IMR-90 (cell line): ENCODE results near the gene SHISAL2B. TPM values are rescaled to one million over a fixed set of nuclear protein-coding genes. Genes with fewer than 3 reads are reported as not detected.

Experiments
- ATAC-seq: fragments of 200-7000 bp; cut with Tn5 transposase; 2 replicates; pipeline ENCODE4 v1.9.1; 2020; ENCODE audit warnings: low read depth, mild to moderate bottlenecking, moderate library complexity
- BruUV-seq: library from RNA; stranded (reverse); fragments of 400-500 nt; replicated peaks from 2 replicates; lab custom pipeline; 2021; lab: Mats Ljungman, UMichigan
- CTCF ChIA-PET: fragments of 300-600 bp; formaldehyde crosslinking; extraction: SDS; loops from one replicate; lab custom pipeline; 2021; ENCODE audit warnings: antibody characterized with exemption; lab: Yijun Ruan, JAX
- POLR2A ChIA-PET: fragments of 300-600 bp; sonication (Branson Sonifier 250); formaldehyde crosslinking; loops from one replicate; lab custom pipeline; 2022; ENCODE audit warnings: antibody characterized with exemption; ENCODE audit not compliant: unreplicated experiment; lab: Charles Lee
- DNase-seq: peaks from one replicate; pipeline ENCODE4 v3.0.0; 2013
- H2AFZ ChIP-seq: replicated peaks from 2 replicates; pipeline ENCODE3; 2013; ENCODE audit warnings: low read length, mild to moderate bottlenecking; ENCODE audit not compliant: poor library complexity
- H2AK5ac ChIP-seq: 2 replicates; pipeline ENCODE4 v1.6.1; 2013; ENCODE audit warnings: low read depth, low read length, inconsistent platforms
- H2AK9ac ChIP-seq: replicated peaks from 2 replicates; pipeline ENCODE3; 2013; ENCODE audit warnings: mild to moderate bottlenecking, low read depth, low read length, moderate library complexity; ENCODE audit not compliant: poor library complexity
- H2BK120ac ChIP-seq: 2 replicates; pipeline ENCODE4 v1.6.1; 2013; ENCODE audit warnings: low read depth, low read length, inconsistent platforms
- H2BK15ac ChIP-seq: 3 replicates; pipeline ENCODE4 v1.6.1; 2013; ENCODE audit warnings: low read depth, low read length, inconsistent platforms
- H2BK20ac ChIP-seq: 2 replicates; pipeline ENCODE4 v1.6.1; 2013; ENCODE audit warnings: low read depth, mild to moderate bottlenecking, inconsistent platforms, low read length, moderate library complexity
- H2BK5ac ChIP-seq: 2 replicates; pipeline ENCODE4 v1.6.1; 2013; ENCODE audit warnings: mild to moderate bottlenecking, low read depth, low read length, inconsistent platforms; ENCODE audit not compliant: poor library complexity, severe bottlenecking
- H3K14ac ChIP-seq: replicated peaks from 2 replicates; pipeline ENCODE4 v1.6.1; 2013; ENCODE audit warnings: low read depth, low read length, inconsistent platforms
- H3K18ac ChIP-seq: 2 replicates; pipeline ENCODE4 v1.6.1; 2013; ENCODE audit warnings: low read depth, low read length, control low read depth
- H3K23ac ChIP-seq: 2 replicates; pipeline ENCODE4 v1.6.1; 2013; ENCODE audit warnings: low read depth, low read length, inconsistent platforms
- H3K27ac ChIP-seq: 2 replicates; pipeline ENCODE4 v1.5.1; 2013; ENCODE audit warnings: mild to moderate bottlenecking, control low read depth, low read length; ENCODE audit not compliant: insufficient read depth
- H3K27me3 ChIP-seq: 2 replicates; pipeline ENCODE4 v1.6.1; 2013; ENCODE audit warnings: low read length; ENCODE audit not compliant: control insufficient read depth, insufficient read depth
- H3K36me3 ChIP-seq: 2 replicates; pipeline ENCODE4 v1.6.1; 2013; ENCODE audit warnings: low read length, mixed read lengths; ENCODE audit not compliant: control insufficient read depth, insufficient read depth
- H3K4ac ChIP-seq: 2 replicates; pipeline ENCODE4 v1.6.1; 2013; ENCODE audit warnings: low read depth, low read length, inconsistent platforms
- H3K4me1 ChIP-seq: 2 replicates; pipeline ENCODE4 v1.6.1; 2013; ENCODE audit warnings: low read length, mixed read lengths; ENCODE audit not compliant: control insufficient read depth, insufficient read depth
- H3K4me2 ChIP-seq: 2 replicates; pipeline ENCODE4 v1.6.1; 2013; ENCODE audit warnings: low read depth, mild to moderate bottlenecking, control low read depth, low read length, moderate library complexity
- H3K4me3 ChIP-seq: 2 replicates; pipeline ENCODE4 v1.5.1; 2013; ENCODE audit warnings: low read depth, mild to moderate bottlenecking, control low read depth, low read length, moderate library complexity; ENCODE audit not compliant: insufficient read depth
- H3K56ac ChIP-seq: 2 replicates; pipeline ENCODE4 v1.6.1; 2013; ENCODE audit warnings: low read length, inconsistent platforms; ENCODE audit not compliant: insufficient read depth; ENCODE audit errors: extremely low read depth
- H3K79me1 ChIP-seq, 2 experiments: 2 replicates each; pipeline ENCODE4 v1.6.1; 2013; ENCODE audit warnings: low read length in 2 of 2, inconsistent platforms in 1 of 2, low read depth in 1 of 2
- H3K9ac ChIP-seq: 2 replicates; pipeline ENCODE4 v1.6.1; 2013; ENCODE audit warnings: low read depth, low read length, control low read depth
- H3K9me1 ChIP-seq: 2 replicates; pipeline ENCODE4 v1.6.1; 2013; ENCODE audit warnings: low read length, inconsistent platforms; ENCODE audit not compliant: insufficient read depth
- H3K9me3 ChIP-seq: 2 replicates; pipeline ENCODE4 v1.6.1; 2013; ENCODE audit warnings: low read length; ENCODE audit not compliant: control insufficient read depth, insufficient read depth
- H4K20me1 ChIP-seq: 2 replicates; pipeline ENCODE4 v1.6.1; 2013; ENCODE audit warnings: low read length, inconsistent platforms; ENCODE audit not compliant: insufficient read depth
- H4K5ac ChIP-seq: 2 replicates; pipeline ENCODE4 v1.6.1; 2013; ENCODE audit warnings: mild to moderate bottlenecking, low read depth, low read length, control low read depth
- H4K8ac ChIP-seq, 2 experiments: 2 replicates each; pipeline ENCODE4 v1.6.1; 2013; ENCODE audit warnings: low read depth in 2 of 2, low read length in 2 of 2, control low read depth in 1 of 2, inconsistent platforms in 1 of 2
- H4K91ac ChIP-seq: 2 replicates; pipeline ENCODE4 v1.6.1; 2013; ENCODE audit warnings: low read depth, low read length, inconsistent platforms; ENCODE audit not compliant: insufficient read depth
- BHLHE40 ChIP-seq: fragments of 150-350 bp; IDR thresholded peaks from 2 replicates; pipeline ENCODE4 v1.6.1; 2016; ENCODE audit warnings: mild to moderate bottlenecking, low read depth, low read length
- CEBPB ChIP-seq: IDR thresholded peaks from 2 replicates; pipeline ENCODE4 v1.6.1; 2012; ENCODE audit warnings: low read depth, low read length, improper control_type of control experiment
- CHD1 ChIP-seq: IDR thresholded peaks from 2 replicates; pipeline ENCODE4 v1.6.1; 2012; ENCODE audit warnings: low read depth, low read length, improper control_type of control experiment
- FOS ChIP-seq: fragments of 150-350 bp; IDR thresholded peaks from 2 replicates; pipeline ENCODE4 v1.6.1; 2016; ENCODE audit warnings: low read depth, low read length
- MAZ ChIP-seq: IDR thresholded peaks from 2 replicates; pipeline ENCODE4 v1.6.1; 2012; ENCODE audit warnings: low read depth, mild to moderate bottlenecking, low read length, improper control_type of control experiment, moderate library complexity, borderline replicate concordance
- MXI1 ChIP-seq: IDR thresholded peaks from 2 replicates; pipeline ENCODE4 v1.6.1; 2012; ENCODE audit warnings: low read depth, mild to moderate bottlenecking, low read length, moderate library complexity, borderline replicate concordance
- NFE2L2 ChIP-seq: fragments of 150-350 bp; IDR thresholded peaks from 2 replicates; pipeline ENCODE4 v1.6.1; 2016; ENCODE audit warnings: low read depth, mild to moderate bottlenecking, low read length
- POLR2A ChIP-seq: IDR thresholded peaks from 2 replicates; pipeline ENCODE4 v1.6.1; 2012; ENCODE audit warnings: mild to moderate bottlenecking, low read depth, low read length
- RAD21 ChIP-seq: IDR thresholded peaks from 2 replicates; pipeline ENCODE4 v1.6.1; 2012; ENCODE audit warnings: low read length, improper control_type of control experiment
- RFX5 ChIP-seq: IDR thresholded peaks from 2 replicates; pipeline ENCODE4 v1.8.0; 2012; ENCODE audit warnings: low read depth, mild to moderate bottlenecking, low read length, moderate library complexity
- whole genome bisulfite sequencing, 2 experiments: methylation state at CpG; one replicate each; pipeline versions ENCODE4 v1.1.5 to v1.1.7; 2013; ENCODE audit warnings: missing lambda C conversion rate in 2 of 2; ENCODE audit not compliant: insufficient read length in 1 of 2; ENCODE audit errors: extremely low coverage in 2 of 2; 5-methylcytosine and 5-hydroxymethylcytosine counted together
- dilution Hi-C: fragments of 300-500 bp; cut with HindIII; formaldehyde crosslinking; loops from one replicate; pipeline ENCODE4 v1.14.3; 2018; ENCODE audit warnings: low sequenced_read_pairs; ENCODE audit not compliant: unreplicated experiment
- in situ Hi-C: fragments of 300-500 bp; cut with MboI; formaldehyde crosslinking; loops from 3 replicates; pipeline ENCODE4 v1.14.3; 2019; ENCODE audit warnings: low sequenced_read_pairs, inconsistent platforms, mixed read lengths
- intact Hi-C: fragments of 100-400 bp; cut with micrococcal nuclease; formaldehyde crosslinking; loops from 2 replicates; pipeline ENCODE4 v1.10.0; 2022
- polyA plus RNA-seq, 3 experiments: library from polyadenylated mRNA; depleted of rRNA; stranded (reverse); fragments of >200 nt; gene quantifications; 2 replicates each; pipeline ENCODE4 v1.2.3, GENCODE V29; 2012; ENCODE audit warnings: low replicate concordance in 1 of 3
- total RNA-seq: library from RNA; depleted of rRNA; stranded (reverse); fragments of >200 nt; gene quantifications from 2 replicates; pipeline ENCODE4 v1.2.3, GENCODE V29; 2012
- TF ChIP-seq, protein P1 (sequence below): fragments of 150-350 bp; IDR thresholded peaks from 2 replicates; pipeline ENCODE4 v1.6.1; 2016; ENCODE audit warnings: low read depth, mild to moderate bottlenecking, low read length, moderate library complexity, borderline replicate concordance
- TF ChIP-seq, protein P2 (sequence below): fragments of 150-350 bp; IDR thresholded peaks from 2 replicates; pipeline ENCODE4 v1.6.1; 2017; ENCODE audit warnings: mild to moderate bottlenecking, antibody characterized with exemption, low read length, low read depth
- TF ChIP-seq, protein P3 (sequence below): conservative IDR thresholded peaks from 2 replicates; pipeline ENCODE4 v1.5.1; 2012; ENCODE audit warnings: mild to moderate bottlenecking, low read depth, low read length, improper control_type of control experiment

The SHISAL2B gene
- total and polyA plus RNA-seq, 2 of the 4 experiments (the other 2 are of a cell fraction) = not detected

DNA sequence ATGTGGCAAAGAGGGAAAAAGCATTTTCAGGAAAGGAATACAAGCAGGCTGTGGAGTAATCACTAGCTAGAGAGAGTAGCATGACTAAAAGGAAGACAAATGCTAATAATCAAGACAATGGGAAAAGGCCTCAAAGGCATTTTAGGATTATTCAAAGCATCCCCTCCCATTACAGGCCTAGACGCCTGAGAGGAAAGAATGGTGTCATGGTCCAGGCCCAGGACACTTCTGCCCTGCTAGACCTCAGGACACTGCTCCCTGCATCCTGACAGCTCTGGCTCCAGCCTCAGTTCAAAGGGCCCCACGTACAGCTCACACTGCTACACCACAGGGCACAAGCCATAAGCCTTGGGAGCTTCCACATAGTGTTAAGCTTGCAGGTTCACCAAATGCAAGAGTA lies 40.8 kb upstream of the SHISAL2B start:
- Histone ChIP-seq H3K14ac (no peak overlapping the region), H2AFZ (no peak overlapping the region), H3K4ac (no peak overlapping the region), H4K91ac (no peak overlapping the region), H3K18ac (no peak overlapping the region), H2AK9ac (no peak overlapping the region), H3K79me1 (no peaks in the 10 kb centered on the region), H3K4me2 (no peak overlapping the region), H3K9me1 (no peaks in the 10 kb centered on the region; the same call in 1 of the 2 replicates), H2BK20ac (no peak overlapping the region), H2BK5ac (no peak overlapping the region), H3K56ac (no peak overlapping the region), H4K5ac (no peak overlapping the region), H4K20me1 (no peaks in the 10 kb centered on the region; the same call in 1 of the 2 replicates), H3K4me3 (no peak overlapping the region), H2BK15ac (no peak overlapping the region), H3K27me3 (no peaks in the 10 kb centered on the region; the same call in 1 of the 2 replicates), H3K36me3 (no peaks in the 10 kb centered on the region), H2AK5ac (no peak overlapping the region), H4K8ac (no peak overlapping the region), H3K23ac (no peak overlapping the region), H2BK120ac (no peak overlapping the region), H3K4me1 (0 out of 2 replicates have a peak, but pooled peaks cover 1% of the 10 kb centered on the region), H3K9me3 (no peaks in the 10 kb centered on the region), H3K27ac (no peak overlapping the region), H3K9ac (no peak overlapping the region)
- ATAC-seq (no peak), DNase-seq (no peak)
- intact Hi-C loops (no loop called here), dilution Hi-C loops (no loop called here), in situ Hi-C loops (no loop called here)
- no CpG with 5 or more reads among the region's 2 CpGs for WGBS, 2 experiments
- no TSS peak for BruUV-seq
- ChIA-PET CTCF (interaction anchor here (0.6 kb wide), 1 partner anchor 14 kb away, joined by 3 read pairs; no protein-coding TSS in a partner anchor), POLR2A (no interaction called here)
- TF ChIP-seq, protein P1, sequence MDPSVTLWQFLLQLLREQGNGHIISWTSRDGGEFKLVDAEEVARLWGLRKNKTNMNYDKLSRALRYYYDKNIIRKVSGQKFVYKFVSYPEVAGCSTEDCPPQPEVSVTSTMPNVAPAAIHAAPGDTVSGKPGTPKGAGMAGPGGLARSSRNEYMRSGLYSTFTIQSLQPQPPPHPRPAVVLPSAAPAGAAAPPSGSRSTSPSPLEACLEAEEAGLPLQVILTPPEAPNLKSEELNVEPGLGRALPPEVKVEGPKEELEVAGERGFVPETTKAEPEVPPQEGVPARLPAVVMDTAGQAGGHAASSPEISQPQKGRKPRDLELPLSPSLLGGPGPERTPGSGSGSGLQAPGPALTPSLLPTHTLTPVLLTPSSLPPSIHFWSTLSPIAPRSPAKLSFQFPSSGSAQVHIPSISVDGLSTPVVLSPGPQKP = no peak
- TF ChIP-seq MAZ (no peak), CEBPB (no peak), RAD21 (no peak), MXI1 (no peak), NFE2L2 (no peak), FOS (no peak), BHLHE40 (no peak), RFX5 (no peak), CHD1 (no peak), POLR2A (no peak)
- TF ChIP-seq, protein P2, sequence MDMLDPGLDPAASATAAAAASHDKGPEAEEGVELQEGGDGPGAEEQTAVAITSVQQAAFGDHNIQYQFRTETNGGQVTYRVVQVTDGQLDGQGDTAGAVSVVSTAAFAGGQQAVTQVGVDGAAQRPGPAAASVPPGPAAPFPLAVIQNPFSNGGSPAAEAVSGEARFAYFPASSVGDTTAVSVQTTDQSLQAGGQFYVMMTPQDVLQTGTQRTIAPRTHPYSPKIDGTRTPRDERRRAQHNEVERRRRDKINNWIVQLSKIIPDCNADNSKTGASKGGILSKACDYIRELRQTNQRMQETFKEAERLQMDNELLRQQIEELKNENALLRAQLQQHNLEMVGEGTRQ = no peak
- TF ChIP-seq, protein P3, sequence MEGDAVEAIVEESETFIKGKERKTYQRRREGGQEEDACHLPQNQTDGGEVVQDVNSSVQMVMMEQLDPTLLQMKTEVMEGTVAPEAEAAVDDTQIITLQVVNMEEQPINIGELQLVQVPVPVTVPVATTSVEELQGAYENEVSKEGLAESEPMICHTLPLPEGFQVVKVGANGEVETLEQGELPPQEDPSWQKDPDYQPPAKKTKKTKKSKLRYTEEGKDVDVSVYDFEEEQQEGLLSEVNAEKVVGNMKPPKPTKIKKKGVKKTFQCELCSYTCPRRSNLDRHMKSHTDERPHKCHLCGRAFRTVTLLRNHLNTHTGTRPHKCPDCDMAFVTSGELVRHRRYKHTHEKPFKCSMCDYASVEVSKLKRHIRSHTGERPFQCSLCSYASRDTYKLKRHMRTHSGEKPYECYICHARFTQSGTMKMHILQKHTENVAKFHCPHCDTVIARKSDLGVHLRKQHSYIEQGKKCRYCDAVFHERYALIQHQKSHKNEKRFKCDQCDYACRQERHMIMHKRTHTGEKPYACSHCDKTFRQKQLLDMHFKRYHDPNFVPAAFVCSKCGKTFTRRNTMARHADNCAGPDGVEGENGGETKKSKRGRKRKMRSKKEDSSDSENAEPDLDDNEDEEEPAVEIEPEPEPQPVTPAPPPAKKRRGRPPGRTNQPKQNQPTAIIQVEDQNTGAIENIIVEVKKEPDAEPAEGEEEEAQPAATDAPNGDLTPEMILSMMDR = no peak
